ENCODE results near the gene DST. TPM values are rescaled to one million over a fixed set of nuclear protein-coding genes. Genes with fewer than 3 reads are reported as not detected.
"Not testable (repeated sequence)": the region's sequence is repeated elsewhere in the genome, so short reads cannot be mapped to it uniquely, and the experiment has no call there.

Gene DST
- total RNA-seq, 2 donors from 2014 or later = 7.2 to 10.9 TPM

DNA sequence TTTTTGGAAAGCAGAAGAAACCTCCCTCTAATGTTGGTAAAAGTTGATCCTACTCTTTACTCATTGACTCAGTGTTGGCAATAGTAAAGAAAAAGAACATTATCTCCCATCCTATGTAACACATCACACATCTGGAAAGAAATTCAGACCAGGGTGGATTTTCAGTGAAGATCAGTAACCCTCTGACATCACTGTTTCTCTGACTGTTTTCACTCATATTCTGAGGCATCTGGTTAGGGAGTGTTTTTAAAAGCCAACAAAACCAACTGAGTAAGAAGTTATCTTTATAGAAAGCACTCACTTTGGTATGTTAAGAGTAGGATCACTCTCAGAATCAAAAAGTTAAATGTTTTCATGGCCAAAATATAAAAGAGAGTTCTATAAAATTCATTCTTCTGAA lies 143.6 kb downstream of the DST start:
- ATAC-seq = peak in 1 of 2 donors; percentile 55
- H3K36me3 Mint-ChIP-seq = no peaks in the 10 kb centered on the region
- H3K9me3 Mint-ChIP-seq = no peaks in the 10 kb centered on the region
- no peak overlapping the region for H3K27ac Mint-ChIP-seq
- DNase-seq (ENCODE audit: low spot score in 2 of 2) = no peak

DNA sequence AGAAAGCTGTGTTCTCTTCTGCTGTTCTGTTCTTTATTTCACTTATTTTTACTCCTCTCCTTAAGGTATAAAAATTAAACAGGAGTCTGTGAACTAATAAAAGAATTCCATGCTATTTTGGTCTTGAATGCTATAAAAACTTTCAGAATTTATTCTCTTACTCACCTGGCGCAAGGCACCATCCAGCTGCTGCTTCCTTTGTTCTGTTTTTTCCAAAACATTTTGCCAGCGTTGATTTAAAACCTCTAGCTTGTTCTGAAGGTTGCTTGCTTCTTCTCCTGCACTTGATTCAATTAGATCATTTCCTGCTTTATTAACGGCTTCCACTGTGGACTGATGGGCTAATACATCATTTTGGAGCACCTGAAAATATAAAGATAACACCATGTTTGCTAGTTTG lies 145.0 kb downstream of the DST start:
- Mint-ChIP-seq H3K9me3 (no peaks in the 10 kb centered on the region), H3K27ac (no peak overlapping the region), H3K36me3 (no peaks in the 10 kb centered on the region)
- DNase-seq (ENCODE audit: low spot score in 2 of 2) (no peak), ATAC-seq (no peak)

DNA sequence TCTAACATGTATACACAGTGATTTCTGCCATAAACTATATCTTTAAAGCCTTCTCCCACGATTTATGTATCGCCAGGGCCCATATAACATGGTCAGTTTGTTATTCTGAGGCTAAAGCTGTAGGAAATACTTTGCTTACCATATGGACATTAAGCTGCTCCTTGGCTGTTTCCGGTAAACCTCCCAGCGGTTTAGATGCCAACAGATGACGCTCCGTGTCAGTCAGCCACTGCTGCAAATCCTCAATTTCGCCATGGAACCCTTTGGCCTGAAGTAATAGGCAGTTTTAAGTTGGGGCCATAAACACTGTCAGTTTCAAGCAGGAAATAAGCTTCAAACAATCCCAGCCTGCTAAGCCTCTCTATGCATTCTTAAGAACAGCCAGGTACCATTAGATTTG lies 145.4 kb downstream of the DST start:
- ATAC-seq = no peak
- Mint-ChIP-seq H3K27ac (no peak overlapping the region), H3K36me3 (no peaks in the 10 kb centered on the region), H3K9me3 (no peaks in the 10 kb centered on the region)
- DNase-seq (ENCODE audit: low spot score in 2 of 2) = no peak

DNA sequence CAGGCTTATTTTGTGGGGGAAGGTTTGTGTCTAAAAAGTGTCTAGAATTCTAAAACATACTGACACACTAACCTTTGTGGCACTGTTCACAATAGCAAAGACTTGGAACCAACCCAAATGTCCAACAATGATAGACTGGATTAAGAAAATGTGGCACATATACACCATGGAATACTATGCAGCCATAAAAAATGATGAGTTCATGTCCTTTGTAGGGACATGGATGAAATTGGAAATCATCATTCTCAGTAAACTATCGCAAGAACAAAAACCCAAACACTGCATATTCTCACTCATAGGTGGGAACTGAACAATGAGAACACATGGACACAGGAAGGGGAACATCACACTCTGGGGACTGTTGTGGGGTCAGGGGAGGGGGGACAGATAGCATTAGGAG lies 146.0 kb downstream of the DST start:
- not testable (repeated sequence) for ATAC-seq; H3K36me3 Mint-ChIP-seq; DNase-seq (ENCODE audit: low spot score in 2 of 2); H3K9me3 Mint-ChIP-seq; H3K27ac Mint-ChIP-seq

DNA sequence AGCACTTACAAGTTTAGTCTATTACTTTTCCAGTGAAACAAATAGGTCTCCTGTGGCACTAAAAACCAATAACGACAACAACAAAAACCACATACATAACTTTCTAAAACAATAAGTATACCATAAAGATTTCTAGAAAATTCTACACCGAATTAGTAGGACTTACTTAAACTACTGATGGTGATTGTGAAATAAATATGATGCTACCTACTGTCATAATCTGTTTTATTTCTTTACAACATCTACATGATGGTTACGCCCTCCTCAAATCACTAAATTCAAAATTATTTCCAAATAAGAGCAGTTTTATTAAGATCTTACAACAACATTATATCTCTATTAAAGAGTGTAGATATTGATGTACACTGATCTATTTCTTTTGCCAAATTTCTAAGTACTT lies 147.0 kb downstream of the DST start:
- H3K36me3 Mint-ChIP-seq = no peaks in the 10 kb centered on the region
- no peaks in the 10 kb centered on the region for H3K9me3 Mint-ChIP-seq
- DNase-seq (ENCODE audit: low spot score in 2 of 2) (no peak), ATAC-seq (no peak)
- H3K27ac Mint-ChIP-seq = no peak overlapping the region

DNA sequence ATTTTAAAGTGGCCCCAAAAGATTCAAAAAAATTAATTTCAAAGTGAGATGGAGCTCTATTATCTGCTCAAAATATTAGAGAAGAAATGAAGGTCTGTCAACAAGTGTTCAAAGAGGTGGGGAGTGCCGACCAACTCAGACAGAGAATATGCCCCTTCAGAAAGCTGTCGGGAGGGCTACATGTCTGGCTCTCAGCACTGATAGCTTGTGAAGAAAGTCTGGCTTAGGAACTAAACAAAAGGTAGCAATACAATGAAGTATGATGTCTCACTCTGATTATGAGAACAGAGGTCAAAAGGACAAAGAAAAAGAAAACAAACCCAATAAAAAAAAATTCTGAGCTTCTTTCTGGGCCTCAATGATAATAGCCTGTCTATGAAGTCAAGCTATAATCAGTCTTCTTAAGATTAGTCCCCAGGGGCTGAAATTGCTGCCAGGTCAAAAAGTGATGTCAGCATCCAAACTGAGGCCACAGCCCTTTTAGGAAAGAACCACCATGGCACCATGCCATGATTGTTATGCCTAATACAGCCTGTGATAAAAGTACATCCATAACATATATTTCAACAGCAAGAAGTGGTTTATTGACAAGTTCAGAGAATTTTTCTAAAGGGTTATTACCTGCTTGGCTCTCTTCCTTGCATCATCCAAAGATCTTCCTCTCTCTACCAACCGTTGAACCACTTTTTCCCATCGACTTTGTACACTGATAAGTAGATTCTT lies 150.9 kb downstream of the DST start:
- no peaks in the 10 kb centered on the region for H3K36me3 Mint-ChIP-seq
- ATAC-seq (no peak), DNase-seq (ENCODE audit: low spot score in 2 of 2) (no peak)
- no peaks in the 10 kb centered on the region for H3K9me3 Mint-ChIP-seq
- no peak overlapping the region for H3K27ac Mint-ChIP-seq

DNA sequence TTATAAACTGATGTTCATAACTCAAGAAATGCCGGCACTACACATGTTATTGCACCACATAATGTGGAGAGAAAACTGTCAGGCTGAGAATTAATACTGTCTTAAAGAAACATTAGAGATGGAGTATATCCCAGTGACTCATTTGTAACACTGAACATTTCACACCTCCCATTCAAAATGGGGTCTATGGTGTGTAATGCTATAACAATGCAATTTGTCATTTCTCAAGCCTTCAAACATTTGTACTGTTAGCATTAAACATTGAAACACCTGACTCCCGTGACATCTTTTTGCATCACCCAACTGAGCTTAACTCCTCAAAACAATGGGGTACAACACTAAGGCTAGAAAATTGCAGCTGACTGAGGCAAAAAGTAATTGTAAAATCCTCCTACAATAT lies 151.7 kb downstream of the DST start:
- Mint-ChIP-seq H3K36me3 (no peaks in the 10 kb centered on the region), H3K27ac (no peak overlapping the region), H3K9me3 (no peaks in the 10 kb centered on the region)
- DNase-seq (ENCODE audit: low spot score in 2 of 2) (no peak), ATAC-seq (no peak)

DNA sequence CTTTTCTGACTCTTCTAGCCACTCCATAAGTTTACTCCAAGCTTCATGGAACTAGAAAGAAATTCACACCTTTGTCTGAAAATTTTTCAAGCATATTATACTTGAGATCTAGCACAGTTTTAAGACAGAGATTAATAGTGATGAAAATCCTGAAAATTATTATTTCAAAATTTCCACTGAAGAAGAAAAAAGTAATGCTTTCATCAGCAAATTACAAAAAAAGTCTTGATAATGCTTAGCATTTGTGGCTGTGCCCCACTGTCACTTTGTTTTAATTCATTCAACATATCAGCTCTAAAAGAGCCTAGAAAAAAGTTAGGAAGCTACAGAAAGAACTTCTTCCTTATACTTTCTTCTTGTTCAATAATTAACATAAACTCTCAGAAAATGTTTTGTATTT lies 153.1 kb downstream of the DST start:
- Mint-ChIP-seq H3K9me3 (no peaks in the 10 kb centered on the region), H3K36me3 (no peaks in the 10 kb centered on the region), H3K27ac (no peak overlapping the region)
- no peak for DNase-seq (ENCODE audit: low spot score in 2 of 2)
- ATAC-seq = no peak

DNA sequence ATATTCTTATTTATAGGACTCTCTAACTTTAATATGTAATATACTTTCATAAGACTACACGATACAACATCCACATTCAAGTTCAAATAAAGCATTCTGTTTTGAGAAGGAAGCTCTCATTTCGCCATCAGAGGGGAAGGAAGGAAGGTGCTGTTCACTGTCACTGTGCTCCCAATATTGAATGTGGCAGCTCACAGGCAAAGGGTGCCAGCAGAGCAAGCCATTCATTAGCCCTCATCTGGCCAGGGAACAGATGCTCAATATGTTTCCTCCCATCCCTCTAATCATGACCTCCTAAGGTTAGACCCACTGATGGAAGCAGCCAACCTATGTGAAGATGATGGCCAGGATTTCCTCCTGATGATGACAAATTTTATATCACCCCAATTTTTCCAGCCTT lies 154.4 kb downstream of the DST start:
- Mint-ChIP-seq H3K27ac (no peak overlapping the region), H3K9me3 (no peaks in the 10 kb centered on the region), H3K36me3 (no peaks in the 10 kb centered on the region)
- no peak for DNase-seq (ENCODE audit: low spot score in 2 of 2)
- ATAC-seq = no peak

DNA sequence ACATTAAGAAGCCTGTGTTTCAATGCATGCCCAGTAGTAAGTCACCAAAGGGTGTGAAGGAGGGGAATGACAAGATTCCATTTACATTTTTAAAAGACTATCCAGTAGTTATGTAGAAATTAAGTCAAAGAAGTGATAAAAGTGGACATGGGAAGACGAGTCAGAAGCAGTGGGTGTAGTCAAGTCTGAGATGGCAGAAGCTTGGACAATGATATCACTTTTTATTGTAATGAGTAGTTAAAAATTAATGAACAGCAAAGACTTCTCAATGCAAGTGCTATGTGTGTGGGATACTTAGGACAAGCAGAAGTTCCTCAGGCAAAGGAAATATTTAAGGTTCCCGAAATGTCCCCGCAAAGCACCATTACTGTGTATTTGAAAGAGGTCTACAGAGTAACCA lies 156.0 kb downstream of the DST start:
- Mint-ChIP-seq H3K27ac (no peak overlapping the region), H3K9me3 (no peaks in the 10 kb centered on the region), H3K36me3 (no peaks in the 10 kb centered on the region)
- DNase-seq (ENCODE audit: low spot score in 2 of 2) = no peak
- ATAC-seq = no peak

DNA sequence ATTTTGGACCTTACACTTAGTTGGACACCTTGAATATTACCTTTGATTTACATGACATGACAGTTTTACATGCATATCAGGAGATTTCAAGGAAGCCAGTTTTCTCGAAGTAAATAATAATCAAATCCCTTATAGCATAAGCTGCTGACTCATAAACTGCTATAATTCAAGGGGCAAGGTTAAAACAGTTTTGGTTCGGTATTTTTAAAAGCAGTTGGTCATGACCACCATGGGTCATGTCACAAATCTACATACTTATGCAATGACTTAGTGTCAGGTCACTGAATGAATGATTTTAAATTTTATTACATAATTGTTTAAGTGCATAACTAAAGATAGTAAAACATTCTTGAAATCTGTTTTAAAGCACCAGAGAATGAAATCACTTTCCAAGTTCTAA lies 158.0 kb downstream of the DST start:
- DNase-seq (ENCODE audit: low spot score in 2 of 2) (no peak), ATAC-seq (no peak)
- no peaks in the 10 kb centered on the region for H3K9me3 Mint-ChIP-seq
- no peak overlapping the region for H3K27ac Mint-ChIP-seq
- H3K36me3 Mint-ChIP-seq = no peaks in the 10 kb centered on the region

DNA sequence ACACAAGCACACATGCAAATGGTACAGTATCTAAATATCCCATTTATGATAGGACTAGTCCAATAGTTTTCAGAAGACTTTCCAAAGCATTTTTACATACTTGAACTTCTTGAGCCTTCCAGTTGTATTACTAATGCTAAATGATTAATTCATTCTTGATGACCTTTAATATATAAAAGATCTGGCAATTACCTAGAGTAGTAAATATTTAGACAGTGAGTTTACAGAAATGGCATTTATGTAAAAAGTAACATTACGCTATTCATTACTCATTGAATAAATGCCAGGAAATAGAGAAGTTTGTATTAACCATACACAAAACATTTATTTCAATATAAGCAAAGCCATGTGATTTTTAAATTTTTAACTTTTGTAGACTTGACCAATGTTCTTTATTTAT lies 158.8 kb downstream of the DST start:
- H3K36me3 Mint-ChIP-seq = no peaks in the 10 kb centered on the region

DNA sequence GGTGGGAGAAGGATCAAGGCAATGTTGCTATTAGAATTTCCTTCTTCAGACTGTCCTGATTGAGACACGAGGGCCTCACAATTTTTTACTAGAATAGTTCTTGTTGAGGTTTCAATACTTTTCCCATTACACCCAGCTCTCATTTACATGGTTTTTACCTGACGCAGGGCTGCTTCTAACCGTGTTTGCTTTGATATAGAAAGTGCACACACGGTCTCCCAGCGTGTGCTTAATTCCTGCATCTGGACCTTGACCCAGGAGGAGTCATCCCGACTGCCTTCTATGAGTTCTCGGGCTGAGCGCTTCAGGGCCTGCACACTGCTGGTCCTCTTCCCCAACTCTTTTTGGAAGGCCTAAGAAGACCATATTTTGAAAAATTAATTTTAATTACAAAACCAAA lies 160.2 kb downstream of the DST start:
- peaks cover 0 to 4% of the 10 kb centered on the region in 2 donors for H3K9me3 Mint-ChIP-seq
- DNase-seq (ENCODE audit: low spot score in 2 of 2) (no peak), ATAC-seq (no peak)
- no peak overlapping the region for H3K27ac Mint-ChIP-seq
- H3K36me3 Mint-ChIP-seq = no peaks in the 10 kb centered on the region

More for the DNA sequence above, 158.8 kb downstream of the DST start:
- H3K27ac Mint-ChIP-seq = no peak overlapping the region
- DNase-seq (ENCODE audit: low spot score in 2 of 2) (no peak), ATAC-seq (no peak)
- peaks cover 0 to 4% of the 10 kb centered on the region in 2 donors for H3K9me3 Mint-ChIP-seq

DNA sequence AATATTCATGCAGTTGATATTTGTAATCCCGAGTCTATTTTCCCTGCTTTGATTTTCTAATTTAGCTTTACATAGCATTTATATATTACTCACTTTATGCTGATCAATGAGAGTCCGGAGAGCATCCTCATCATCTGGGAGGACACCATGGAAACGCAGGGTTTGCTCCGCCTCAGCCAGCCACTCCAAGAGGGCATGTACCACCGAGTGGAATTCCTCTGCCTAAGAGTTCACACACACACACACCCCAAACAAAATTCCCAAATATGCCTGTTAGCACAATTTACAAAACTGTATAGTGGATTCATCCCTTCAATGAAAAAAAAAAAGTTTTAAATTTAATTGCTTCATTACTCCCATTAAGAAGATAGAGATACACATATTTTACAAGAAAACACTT lies 160.7 kb downstream of the DST start:
- ATAC-seq = no peak
- no peaks in the 10 kb centered on the region for H3K36me3 Mint-ChIP-seq
- no peak for DNase-seq (ENCODE audit: low spot score in 2 of 2)

DNA sequence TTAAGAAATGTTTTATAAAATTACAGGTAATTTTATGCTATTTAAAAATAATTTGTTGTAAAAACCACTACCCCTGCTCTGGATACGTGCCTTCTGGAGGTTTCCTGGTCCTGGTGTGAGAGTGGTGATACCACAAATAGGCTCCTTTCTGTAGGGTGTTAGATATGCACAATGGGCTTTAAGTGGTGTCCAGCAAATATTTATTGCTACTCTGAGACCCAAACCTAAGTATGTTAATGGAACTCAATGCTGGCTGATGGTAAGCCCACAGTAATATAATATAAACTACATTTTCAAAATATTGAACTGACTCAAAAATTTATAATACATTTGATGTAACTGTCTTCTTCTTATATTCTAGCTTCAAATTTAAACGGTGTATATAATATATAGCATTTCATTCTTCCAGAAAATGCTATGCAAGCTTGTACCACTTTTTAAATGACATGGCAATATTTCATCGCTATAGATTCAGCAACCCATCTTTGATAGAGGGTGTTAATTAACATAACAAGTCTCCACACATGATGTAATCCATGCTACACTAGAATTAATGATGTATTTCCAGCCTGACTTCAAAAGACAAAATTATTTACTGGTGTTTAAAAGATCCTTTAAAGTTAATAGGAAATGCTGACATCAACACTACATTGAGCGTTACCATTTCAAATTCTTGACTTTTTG lies 161.9 kb downstream of the DST start:
- Mint-ChIP-seq H3K36me3 (no peaks in the 10 kb centered on the region), H3K27ac (no peak overlapping the region), H3K9me3 (peaks cover 0 to 4% of the 10 kb centered on the region in 2 donors)
- DNase-seq (ENCODE audit: low spot score in 2 of 2) (no peak), ATAC-seq (no peak)

More for the DNA sequence above, 160.7 kb downstream of the DST start:
- peaks cover 0 to 4% of the 10 kb centered on the region in 2 donors for H3K9me3 Mint-ChIP-seq
- H3K27ac Mint-ChIP-seq = no peak overlapping the region

DNA sequence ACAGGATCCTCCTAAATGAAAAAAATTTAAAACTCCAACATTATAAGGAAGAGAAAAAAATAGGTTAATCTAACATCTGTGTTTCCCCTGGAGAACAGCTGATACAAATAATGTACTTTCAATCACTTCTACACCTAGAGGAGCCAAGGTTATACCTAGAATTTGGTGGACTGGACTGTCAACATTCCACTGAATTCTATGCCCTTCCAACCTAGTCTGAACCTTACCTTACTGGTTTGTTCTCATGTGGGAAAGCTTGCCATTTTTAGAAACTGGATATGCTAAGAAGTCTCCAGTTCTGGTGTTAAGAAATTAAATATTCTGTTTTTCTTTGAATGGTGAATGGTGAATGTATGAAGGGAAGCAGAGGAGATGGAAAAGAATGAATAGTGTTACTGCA lies 162.4 kb downstream of the DST start:
- H3K27ac Mint-ChIP-seq = no peak overlapping the region
- ATAC-seq = no peak
- DNase-seq (ENCODE audit: low spot score in 2 of 2) = no peak
- H3K36me3 Mint-ChIP-seq = peaks cover 0 to 5% of the 10 kb centered on the region in 2 donors
- H3K9me3 Mint-ChIP-seq = peaks cover 0 to 4% of the 10 kb centered on the region in 2 donors

DNA sequence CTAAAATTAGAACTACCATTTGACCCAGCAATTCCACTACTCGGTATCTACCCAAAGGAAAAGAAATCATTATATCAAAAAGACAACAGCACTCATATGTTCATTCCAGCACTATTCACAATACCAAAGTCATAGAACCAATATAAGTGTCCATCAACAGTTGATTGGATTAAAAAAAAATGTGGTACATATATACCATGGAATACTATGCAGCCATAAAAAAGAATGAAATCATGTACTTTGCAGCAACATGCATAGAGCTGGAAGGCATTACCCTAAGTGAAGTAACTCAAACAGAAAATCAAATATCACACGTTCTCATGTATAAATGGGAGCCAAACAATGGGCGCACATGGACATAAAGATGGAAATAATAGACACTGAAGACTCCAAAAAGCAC lies 163.3 kb downstream of the DST start:
- no peak for DNase-seq (ENCODE audit: low spot score in 2 of 2)
- peaks cover 0 to 5% of the 10 kb centered on the region in 2 donors for H3K36me3 Mint-ChIP-seq
- no peak overlapping the region for H3K27ac Mint-ChIP-seq
- ATAC-seq = no peak
- H3K9me3 Mint-ChIP-seq = peaks cover 0 to 4% of the 10 kb centered on the region in 2 donors

DNA sequence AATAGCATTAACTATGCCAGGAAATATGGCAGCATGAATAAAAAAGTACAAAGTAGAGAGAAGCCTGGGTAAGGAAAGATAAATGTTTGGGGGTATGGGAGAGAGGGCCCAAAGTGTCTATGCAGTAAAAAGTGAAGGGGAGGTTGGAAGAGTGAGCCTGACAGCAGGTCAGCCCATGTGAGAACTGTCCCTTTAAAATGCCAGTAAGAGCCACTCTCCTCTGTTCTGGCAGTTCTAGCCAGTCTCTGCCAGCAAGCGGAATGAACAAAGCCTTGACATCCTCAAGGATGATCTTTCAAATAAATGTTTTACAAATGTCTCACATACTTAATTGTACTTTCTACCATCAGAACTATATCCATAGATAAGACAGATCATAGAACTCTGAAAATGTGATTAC lies 164.5 kb downstream of the DST start:
- H3K27ac Mint-ChIP-seq = no peak overlapping the region
- peaks cover 0 to 5% of the 10 kb centered on the region in 2 donors for H3K36me3 Mint-ChIP-seq
- no peak for ATAC-seq
- DNase-seq (ENCODE audit: low spot score in 2 of 2) = no peak
- H3K9me3 Mint-ChIP-seq = peaks cover 0 to 4% of the 10 kb centered on the region in 2 donors
